K562 (cell line): ENCODE data around the gene YY1AP1. TPM values are rescaled to one million over a fixed set of nuclear protein-coding genes. Genes with fewer than 3 reads are reported as not detected.

Source experiments
- AFF1 ChIP-seq, 2 experiments: fragments of 450-650 bp; IDR thresholded peaks; 2 replicates each; pipeline ENCODE4 v1.6.1; 2018; ENCODE audit warnings: mild to moderate bottlenecking in 2 of 2, low read depth in 1 of 2; ENCODE audit not compliant: partially characterized antibody in 2 of 2
- CTCF ChIP-seq, 3 experiments: IDR thresholded peaks in 2 of 3; conservative IDR thresholded peaks in 1 of 3; 2 replicates each; pipeline ENCODE4 v1.5.1; 2011 to 2012; ENCODE audit warnings: low read length in 3 of 3, mild to moderate bottlenecking in 3 of 3, control low read depth in 2 of 3, improper control_type of control experiment in 1 of 3, inconsistent platforms in 1 of 3, low read depth in 1 of 3, mixed read lengths in 1 of 3, moderate library complexity in 1 of 3; ENCODE audit not compliant: insufficient read depth in 2 of 3
- DACH1 ChIP-seq: fragments of 450-650 bp; IDR thresholded peaks from 2 replicates; pipeline ENCODE4 v1.6.1; 2018; ENCODE audit not compliant: partially characterized antibody
- GTF2F1 ChIP-seq: IDR thresholded peaks from 2 replicates; pipeline ENCODE4 v1.6.1; 2011; ENCODE audit warnings: low read depth, low read length, improper control_type of control experiment
- HMG20A ChIP-seq: fragments of 450-650 bp; formaldehyde crosslinking; conservative IDR thresholded peaks from 2 replicates; pipeline ENCODE4 v1.4.0; 2020; ENCODE audit warnings: mild to moderate bottlenecking, mixed read lengths
- HMGN3 ChIP-seq: IDR thresholded peaks from 2 replicates; pipeline ENCODE4 v1.6.1; 2011; ENCODE audit warnings: borderline replicate concordance, low read depth, mild to moderate bottlenecking, mixed read lengths, low read length; ENCODE audit not compliant: insufficient read length; ENCODE audit errors: extremely low read depth
- NFXL1 ChIP-seq: fragments of 450-650 bp; formaldehyde crosslinking; IDR thresholded peaks from 2 replicates; pipeline ENCODE4 v1.4.0; 2021; ENCODE audit warnings: mild to moderate bottlenecking
- NR2C2 ChIP-seq, 2 experiments: fragments of 200-800 bp in 1 of 2; sonication (Bioruptor generic) in 1 of 2; sonication (generic) in 1 of 2; formaldehyde crosslinking in 1 of 2; IDR thresholded peaks; 2 replicates each; pipeline versions ENCODE4 v1.6.1 to v1.8.0; 2016 to 2022; ENCODE audit warnings: mild to moderate bottlenecking in 1 of 2, missing compliant biosample characterization in 1 of 2, missing genetic modification characterization in 1 of 2, missing genetic modification reagents in 1 of 2
- PHF21A ChIP-seq: fragments of 450-650 bp; IDR thresholded peaks from 2 replicates; pipeline ENCODE4 v1.6.1; 2017; ENCODE audit warnings: low read depth, borderline replicate concordance
- RBBP5 ChIP-seq: fragments of 200-600 bp; sonication (generic); IDR thresholded peaks from 2 replicates; pipeline ENCODE4 v1.6.1; 2012; ENCODE audit warnings: borderline replicate concordance, mild to moderate bottlenecking, low read length, control low read depth, inconsistent platforms; ENCODE audit not compliant: insufficient read depth, poor library complexity, severe bottlenecking
- RFX7 ChIP-seq: fragments of 250-450 bp; sonication (Bioruptor Pico); IDR thresholded peaks from 2 replicates; pipeline ENCODE4 v1.5.1; 2021; ENCODE audit warnings: mild to moderate bottlenecking
- SMARCA4 ChIP-seq: fragments of 450-650 bp; IDR thresholded peaks from 2 replicates; pipeline ENCODE4 v1.6.1; 2016
- ZNF232 ChIP-seq: sonication (generic); formaldehyde crosslinking; IDR thresholded peaks from 2 replicates; pipeline ENCODE4 v1.8.0; 2022; ENCODE audit warnings: mild to moderate bottlenecking, missing genetic modification reagents
- ZNF766 ChIP-seq: fragments of 200-800 bp; sonication (Bioruptor generic); conservative IDR thresholded peaks from 2 replicates; pipeline ENCODE4 v1.6.1; 2016; ENCODE audit warnings: missing genetic modification characterization, missing compliant biosample characterization
- polyA plus RNA-seq, 8 experiments: library from polyadenylated mRNA; depleted of rRNA in 4 of 8; stranded (reverse) in 5 of 8; unstranded in 3 of 8; fragments of >200 nt; fragmentation: Nextera tagmentation in 2 of 8; fragmentation: Illumina TruSeq in 1 of 8; extraction: Ambion mirVana in 2 of 8; extraction: Trizol in 1 of 8; gene quantifications; 2 replicates each; pipeline versions ENCODE4 v1.2.1 to v1.2.3, GENCODE V29; 2011 to 2014; ENCODE audit warnings: inconsistent platforms in 1 of 8, missing spikeins in 1 of 8
- total RNA-seq, 7 experiments: library from RNA; depleted of rRNA in 6 of 7; stranded (reverse); fragments of >200 nt in 6 of 7; fragmentation: Illumina TruSeq in 2 of 7; extraction: Trizol in 2 of 7; gene quantifications; 2 replicates each; pipeline versions ENCODE4 v1.2.1 to v1.2.3, GENCODE V29; 2011 to 2021; ENCODE audit warnings: low replicate concordance in 1 of 7
- TF ChIP-seq, protein P1 (sequence below): sonication (generic); formaldehyde crosslinking; IDR thresholded peaks from 2 replicates; pipeline ENCODE4 v1.8.0; 2022; ENCODE audit warnings: mild to moderate bottlenecking, missing genetic modification reagents

Gene YY1AP1
- total and polyA plus RNA-seq, 9 of the 15 experiments (the other 6 are each of a cell fraction or from before 2014, with no cell fraction given), result 18.4 to 90.7 (median 42.9) TPM

DNA sequence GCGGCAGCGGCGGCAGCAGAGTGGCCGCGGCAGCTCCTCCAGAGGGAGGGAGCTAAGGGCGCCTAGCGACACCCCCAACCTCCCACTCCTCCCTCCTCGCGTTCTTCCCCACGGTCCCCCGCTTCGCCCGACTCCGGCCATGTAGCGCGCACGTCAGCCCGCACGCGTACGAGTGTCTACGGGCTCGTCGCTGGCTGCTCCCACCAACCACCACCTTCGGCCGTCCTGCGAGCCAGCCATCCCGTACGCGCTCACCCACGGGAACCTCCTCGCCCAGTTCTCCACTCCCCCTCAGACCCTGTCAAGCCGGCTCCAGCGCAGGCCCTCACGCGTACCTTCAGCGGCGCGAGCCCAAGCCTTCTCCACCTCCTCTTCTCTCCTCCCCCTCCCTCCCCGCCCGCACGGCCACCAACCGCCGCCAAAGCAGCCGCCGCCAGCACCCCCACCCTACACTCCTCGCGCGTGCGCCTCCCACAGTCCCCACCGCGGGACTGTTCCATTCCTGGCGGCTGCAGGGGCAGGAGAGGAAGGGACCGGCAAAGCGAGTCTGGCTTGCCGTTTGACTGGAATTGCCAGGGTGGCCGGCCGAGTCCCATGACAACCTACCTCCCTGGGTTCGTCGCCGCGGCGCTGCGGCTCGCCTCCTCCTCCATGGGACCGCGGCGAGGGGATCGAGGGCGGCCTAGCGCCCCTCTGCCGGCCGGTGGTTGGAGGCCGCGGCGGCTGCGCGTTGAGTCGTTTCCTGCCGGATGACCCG, at the start of gene YY1AP1 (continued):
- TF ChIP-seq RBBP5 (peak; percentile 79), GTF2F1 (no peak; the same call in 1 of the 2 replicates), ZNF766 (CRISPR knock-in tag) (no peak; the same call in 1 of the 2 replicates), PHF21A (no peak), DACH1 (no peak), RFX7 (CRISPR knock-in tag) (no peak), ZNF232 (CRISPR knock-in tag) (peak; percentile 84), CTCF (IDR thresholded peaks at IDR 0.05 in 2 of 3, conservative IDR thresholded peaks at IDR 0.05 in 1 of 3; ENCODE audit: insufficient read depth in 2 of 3, low read depth in 1 of 3, low read length in 3 of 3) (no peak), SMARCA4 (no peak), AFF1 (IDR thresholded peaks at IDR 0.05; ENCODE audit: low read depth in 1 of 2, partially characterized antibody in 2 of 2) (peak in 1 of 2 experiments; percentile 52), NR2C2 (CRISPR knock-in tag; IDR thresholded peaks at IDR 0.05) (no peak), NR2C2 (tag; IDR thresholded peaks at IDR 0.05) (peak; percentile 73; the same call in 1 of the 2 replicates), HMGN3 (peak; percentile 61), HMG20A (CRISPR knock-in tag) (no peak), NFXL1 (CRISPR knock-in tag) (no peak)
- TF ChIP-seq, protein P1, sequence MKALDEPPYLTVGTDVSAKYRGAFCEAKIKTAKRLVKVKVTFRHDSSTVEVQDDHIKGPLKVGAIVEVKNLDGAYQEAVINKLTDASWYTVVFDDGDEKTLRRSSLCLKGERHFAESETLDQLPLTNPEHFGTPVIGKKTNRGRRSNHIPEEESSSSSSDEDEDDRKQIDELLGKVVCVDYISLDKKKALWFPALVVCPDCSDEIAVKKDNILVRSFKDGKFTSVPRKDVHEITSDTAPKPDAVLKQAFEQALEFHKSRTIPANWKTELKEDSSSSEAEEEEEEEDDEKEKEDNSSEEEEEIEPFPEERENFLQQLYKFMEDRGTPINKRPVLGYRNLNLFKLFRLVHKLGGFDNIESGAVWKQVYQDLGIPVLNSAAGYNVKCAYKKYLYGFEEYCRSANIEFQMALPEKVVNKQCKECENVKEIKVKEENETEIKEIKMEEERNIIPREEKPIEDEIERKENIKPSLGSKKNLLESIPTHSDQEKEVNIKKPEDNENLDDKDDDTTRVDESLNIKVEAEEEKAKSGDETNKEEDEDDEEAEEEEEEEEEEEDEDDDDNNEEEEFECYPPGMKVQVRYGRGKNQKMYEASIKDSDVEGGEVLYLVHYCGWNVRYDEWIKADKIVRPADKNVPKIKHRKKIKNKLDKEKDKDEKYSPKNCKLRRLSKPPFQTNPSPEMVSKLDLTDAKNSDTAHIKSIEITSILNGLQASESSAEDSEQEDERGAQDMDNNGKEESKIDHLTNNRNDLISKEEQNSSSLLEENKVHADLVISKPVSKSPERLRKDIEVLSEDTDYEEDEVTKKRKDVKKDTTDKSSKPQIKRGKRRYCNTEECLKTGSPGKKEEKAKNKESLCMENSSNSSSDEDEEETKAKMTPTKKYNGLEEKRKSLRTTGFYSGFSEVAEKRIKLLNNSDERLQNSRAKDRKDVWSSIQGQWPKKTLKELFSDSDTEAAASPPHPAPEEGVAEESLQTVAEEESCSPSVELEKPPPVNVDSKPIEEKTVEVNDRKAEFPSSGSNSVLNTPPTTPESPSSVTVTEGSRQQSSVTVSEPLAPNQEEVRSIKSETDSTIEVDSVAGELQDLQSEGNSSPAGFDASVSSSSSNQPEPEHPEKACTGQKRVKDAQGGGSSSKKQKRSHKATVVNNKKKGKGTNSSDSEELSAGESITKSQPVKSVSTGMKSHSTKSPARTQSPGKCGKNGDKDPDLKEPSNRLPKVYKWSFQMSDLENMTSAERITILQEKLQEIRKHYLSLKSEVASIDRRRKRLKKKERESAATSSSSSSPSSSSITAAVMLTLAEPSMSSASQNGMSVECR (CRISPR knock-in tag), result no peak
